NCI-H82 treated with DMSO at 0.1 percent for 48 hours (cell line): ENCODE data around the gene SH2D3A.
"Not testable (repeated sequence)": the region's sequence is repeated elsewhere in the genome, so short reads cannot be mapped to it uniquely, and the experiment has no call there.

Source experiments
- DNase-seq: peaks from one replicate; lab custom pipeline; 2025; ENCODE audit not compliant: unreplicated experiment; lab: John Stamatoyannopoulos, UW

The SH2D3A gene

GRCh38 chr19:6709549-6709948, 57.7 kb downstream of the SH2D3A start:
- no peak for DNase-seq

DNA sequence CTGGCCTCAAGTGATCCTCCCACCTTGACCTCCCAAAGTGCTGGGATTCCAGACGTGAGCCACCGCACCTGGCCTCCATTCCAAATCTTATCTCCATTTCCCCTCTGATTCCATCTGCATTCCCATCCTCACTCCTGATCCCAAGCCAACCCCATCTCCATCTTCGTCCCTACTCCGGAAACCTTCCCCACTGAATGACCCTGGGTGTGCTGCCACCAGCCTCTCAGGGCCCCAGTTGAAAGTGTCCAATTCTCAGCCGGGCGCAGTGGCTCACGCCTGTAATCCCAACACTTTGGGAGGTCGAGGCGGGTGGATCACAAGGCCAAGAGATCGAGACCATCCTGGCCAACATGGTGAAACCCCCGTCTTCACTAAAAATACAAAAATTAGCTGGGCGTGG, 58.3 kb downstream of the SH2D3A start:
- DNase-seq, result not testable (repeated sequence)

DNA sequence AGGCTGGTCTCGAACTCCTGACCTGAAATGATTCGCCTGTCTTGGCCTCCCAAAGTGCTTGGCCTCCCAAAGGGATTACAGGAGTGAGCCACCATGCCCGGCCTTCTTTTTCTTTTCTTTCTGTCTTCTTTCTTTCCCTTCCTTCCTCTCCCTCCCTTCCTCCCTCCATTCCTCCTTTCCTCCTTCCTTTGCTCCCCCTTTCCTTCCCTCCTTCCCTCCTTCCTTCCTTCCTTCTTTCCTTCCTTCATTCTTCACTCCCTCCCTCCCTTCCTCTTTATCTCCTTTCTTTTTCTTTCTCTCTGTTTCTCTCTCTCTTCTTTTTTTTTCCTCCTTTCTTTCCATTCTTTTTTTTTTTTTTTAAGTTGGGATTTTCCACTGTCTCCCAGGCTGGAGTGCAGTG, 58.9 kb downstream of the SH2D3A start:
- no peak for DNase-seq

DNA sequence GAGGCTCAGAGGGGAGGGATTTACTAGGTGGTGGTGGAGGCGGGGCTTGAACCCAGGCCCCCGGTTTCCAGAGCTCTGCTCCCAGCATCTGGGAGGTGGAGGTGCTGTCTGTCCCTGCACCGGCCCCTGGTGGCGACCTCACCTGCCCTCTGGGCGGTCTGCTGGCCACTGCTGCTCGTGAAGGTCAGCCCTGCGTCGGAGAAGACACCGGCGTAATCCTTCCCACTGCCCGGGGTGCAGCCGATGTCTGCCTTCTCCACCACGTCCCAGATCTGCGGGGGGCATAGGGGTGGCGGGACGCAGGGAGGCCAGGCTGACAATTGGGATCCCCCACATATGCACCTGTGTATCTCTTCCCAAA, 59.6 kb downstream of the SH2D3A start:
- DNase-seq, result no peak

GRCh38 chr19:6707011-6707657, 60.1 kb downstream of the SH2D3A start:
- no peak for DNase-seq

DNA sequence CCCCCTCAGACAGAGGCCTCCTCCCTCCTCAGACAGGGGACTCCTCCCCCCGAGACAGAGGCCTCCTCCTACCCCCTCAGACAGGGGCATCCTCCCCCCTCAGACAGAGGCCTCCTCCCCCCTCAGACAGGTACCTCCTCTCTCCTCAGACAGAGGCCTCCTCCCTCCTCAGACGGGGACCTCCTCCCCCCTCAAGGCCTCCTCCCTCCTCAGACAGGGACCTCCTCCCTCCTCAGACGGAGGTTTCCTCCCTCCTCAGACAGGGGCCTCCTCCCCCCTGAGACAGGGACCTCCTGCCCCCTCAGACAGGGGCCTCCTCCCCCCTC, 60.6 kb downstream of the SH2D3A start:
- no peak for DNase-seq

DNA sequence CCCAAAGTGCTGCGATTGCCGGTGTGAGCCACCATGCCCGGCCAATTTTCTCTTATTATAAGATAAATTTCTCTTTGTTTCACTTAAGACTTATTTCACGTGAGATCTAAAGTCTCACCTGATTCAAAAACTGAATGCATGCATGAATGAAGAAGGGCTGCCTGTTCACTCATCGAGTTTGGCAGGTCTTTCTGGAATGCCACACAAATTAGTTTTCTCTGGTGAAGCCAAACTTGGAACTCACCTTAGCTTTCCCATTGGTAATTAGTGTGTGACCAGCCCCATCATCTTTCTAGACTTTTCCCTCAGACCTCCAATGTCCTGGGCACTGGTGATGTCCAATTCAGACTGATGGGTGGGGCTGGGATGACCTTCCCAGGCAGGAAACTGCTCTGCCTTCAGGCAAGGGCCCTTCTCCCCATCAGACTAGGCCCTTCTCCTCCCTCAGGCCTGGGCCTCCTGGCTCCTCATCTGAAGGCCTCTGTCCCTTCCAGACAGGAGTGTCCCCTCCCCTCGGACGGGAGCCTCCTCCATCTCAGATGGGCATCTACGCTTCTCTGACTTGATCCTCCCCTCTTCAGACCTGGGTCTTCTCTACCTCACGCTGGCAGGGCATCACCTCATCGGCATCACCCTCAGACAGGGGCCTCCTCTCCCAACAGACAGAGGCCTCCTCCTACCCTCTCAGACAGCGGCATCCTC, 61.2 kb downstream of the SH2D3A start:
- no peak for DNase-seq
